ENCODE data around the gene SMIM22.

Gene SMIM22

DNA sequence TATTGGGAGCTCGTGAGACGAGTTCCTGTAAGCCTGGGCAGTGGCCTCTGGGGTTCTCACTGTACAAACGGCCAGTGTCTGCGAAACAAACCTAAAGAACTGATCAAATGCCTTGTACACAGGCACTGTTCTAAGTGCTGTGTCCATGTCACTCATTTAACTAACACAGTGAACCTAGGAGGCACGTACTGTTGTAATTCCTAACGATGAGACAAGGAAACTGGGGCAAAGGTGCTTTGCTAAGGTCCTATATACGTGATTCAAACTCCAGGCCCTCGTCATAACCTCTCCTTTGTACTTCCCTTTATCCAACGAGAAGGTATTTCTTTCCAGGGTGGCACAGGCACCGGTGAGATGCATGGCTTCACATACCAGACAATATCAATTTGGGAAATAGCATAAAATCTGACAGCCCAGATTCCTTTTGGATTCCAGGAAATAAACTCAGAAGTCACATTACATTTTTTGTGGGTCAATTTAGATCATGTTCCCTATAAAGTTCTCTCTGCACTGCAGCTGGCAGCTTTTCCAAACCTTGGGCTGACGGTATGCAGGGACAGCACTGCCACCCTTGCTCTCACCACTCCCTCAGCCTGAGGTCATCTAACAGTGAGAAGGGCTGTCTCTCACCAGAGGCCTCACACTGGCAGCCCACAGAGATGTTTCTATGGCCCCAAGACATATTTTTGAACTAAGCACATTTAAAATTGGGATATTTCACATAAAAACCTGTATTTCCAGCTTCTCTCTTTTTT lies 33.6 kb downstream of the SMIM22 start:
- DNase-seq = no peak

DNA sequence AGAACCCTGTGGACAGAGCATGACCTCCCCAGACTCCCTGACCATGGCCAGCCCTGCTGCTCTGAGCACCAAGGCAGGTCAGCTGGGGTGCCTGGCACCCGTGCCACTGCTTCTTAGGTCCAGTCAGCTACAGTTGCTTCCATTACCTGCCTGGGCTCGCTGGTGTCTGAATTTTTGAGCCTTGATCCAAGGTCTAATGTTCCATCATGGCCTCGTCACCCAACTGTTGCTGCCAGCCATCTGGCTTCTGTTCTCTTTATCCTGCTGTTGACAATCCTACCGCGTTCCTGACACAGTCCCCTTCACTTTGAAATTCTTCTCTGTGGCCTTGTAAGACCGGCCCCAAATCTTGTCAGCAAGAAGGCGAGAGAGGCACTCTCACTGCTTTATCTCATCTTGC lies 35.2 kb downstream of the SMIM22 start:
- no peak for DNase-seq

DNA sequence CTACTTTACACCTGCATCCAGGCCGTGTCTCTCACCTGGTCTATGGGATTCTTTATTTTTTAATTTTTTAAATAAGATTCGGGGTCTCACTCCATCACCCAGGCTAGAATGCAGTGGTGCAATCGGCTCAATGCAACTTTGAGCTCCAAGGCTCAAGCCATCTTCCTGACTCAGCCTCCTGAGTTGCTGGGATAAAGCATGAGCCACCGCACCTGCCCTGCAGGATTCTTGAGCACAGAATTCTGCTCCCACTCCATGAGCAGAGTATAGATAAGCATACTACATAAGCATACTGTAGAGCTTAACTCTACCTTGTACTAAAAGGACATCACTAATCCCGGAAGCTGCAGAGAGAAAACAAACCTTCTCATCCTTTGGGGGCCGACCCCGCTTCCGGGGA lies 36.4 kb downstream of the SMIM22 start:
- no peak for DNase-seq

DNA sequence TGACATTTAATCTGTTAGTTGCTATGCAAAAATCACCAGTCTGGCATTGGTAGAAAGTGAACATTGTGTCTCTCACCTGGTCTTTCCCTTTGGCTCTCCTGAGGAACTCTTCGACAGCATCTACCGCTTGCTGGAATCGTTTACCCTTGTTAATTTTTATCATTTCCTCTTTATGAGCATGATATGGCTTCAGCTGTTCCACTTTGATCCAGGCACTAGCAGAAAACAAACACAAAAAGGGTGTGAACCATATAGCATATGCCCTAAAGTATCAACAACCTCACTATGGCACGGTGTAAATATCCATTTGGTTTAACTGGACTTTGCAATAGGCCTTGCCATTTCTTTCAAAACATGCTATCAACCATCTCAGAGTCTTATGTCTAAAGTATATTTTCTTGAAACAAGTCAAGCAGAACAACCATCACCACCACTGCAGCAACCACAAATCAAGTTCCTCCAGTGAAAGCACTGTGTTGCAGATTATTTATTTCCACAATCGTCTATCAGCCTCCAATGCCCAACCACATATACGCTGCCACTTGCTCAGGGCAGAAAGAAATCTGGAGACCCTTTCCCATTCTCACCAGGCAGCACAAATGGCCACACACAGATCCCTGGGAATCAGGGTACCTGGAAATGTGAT lies 37.7 kb downstream of the SMIM22 start:
- no peak for DNase-seq

DNA sequence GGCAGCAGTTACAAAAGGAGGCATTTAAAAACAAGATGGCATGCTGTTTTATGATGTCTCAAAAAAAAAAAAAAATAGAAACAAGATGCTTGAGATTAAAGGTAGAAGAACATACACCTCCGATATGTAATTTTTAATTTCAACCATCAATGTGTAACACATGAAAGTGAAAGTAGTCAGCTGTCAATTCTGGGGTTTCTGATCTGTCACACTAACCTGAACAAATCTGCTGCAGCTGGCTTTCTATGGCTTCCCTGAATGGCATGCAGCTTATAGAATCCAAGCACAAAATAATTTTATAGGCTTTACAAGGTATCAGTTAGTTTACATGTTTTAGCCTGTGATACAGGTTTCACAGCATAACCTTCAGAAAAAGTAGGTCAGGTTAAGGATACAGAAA lies 38.4 kb downstream of the SMIM22 start:
- no peak for DNase-seq

DNA sequence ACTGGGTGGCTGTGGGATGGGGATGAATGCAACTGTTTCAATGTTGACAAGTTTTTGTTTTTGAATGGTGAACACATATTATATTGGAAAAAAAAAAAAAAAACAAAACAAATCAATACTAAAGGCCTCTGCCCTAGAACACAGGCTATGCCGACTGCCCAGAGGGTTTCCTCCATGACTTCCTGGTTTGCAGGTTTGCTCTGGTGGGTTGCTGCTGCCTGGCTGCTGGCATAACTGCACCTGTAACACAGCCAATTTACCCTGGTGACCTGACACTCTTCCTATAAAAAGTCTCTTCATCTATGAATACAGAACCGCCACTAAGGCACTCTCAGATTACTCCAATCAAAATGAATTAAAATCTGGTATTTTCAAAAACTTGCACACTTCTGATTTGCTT lies 41.6 kb downstream of the SMIM22 start:
- no peak for DNase-seq

DNA sequence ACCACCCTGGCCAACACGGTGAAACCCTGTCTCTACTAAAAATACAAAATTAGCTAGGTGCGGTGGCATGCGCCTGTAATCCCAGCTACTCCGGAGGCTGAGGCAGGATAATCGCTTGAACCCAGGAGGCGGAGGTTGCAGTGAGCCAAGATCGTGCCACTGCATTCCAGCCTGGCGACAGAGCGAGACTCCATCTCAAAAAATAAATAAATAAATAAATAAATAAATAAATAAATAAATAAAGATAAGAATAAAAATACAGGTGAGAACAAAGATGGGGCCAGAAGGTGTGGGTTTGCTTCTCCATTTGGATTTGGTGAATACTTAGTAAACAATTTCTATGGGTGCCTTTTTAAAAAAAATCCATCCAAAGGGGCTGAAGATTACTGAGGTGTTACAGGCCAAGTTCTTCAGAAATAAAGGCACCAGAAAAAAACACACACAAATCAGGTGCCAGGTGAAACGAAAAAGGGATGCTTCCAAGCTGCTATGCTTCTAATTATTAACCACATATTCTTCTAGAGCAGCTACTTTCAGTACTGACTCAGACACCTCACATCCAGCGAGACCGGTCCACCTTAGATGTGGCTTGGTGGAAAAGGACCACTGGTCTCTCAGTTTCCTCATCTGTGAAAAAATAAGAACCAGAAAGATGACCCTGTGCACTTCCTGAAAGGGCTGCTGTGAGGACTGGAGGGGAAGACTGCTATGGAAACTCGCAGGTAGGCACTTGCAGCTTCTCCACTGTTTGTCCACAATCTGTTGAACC lies 42.7 kb downstream of the SMIM22 start:
- no peak for DNase-seq

DNA sequence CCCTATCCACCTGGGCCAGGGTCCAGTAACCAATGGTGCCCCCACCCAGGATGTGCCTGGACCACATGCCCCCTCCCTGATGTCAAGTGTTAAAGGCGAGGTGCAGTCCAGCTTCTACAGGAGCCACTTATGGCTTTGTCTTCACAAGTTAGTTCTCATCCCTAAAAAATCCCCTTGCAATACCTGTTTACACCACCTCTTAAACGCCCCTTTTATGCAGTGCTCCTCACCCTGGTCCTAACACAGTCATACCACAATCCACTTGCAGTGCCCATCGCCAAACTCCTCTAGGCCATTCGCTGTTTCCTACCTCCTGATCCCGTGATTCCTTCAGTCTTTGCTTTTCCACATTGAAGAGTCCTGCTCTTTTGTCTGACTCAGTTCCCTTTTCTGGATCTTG lies 44.8 kb downstream of the SMIM22 start:
- DNase-seq = no peak

DNA sequence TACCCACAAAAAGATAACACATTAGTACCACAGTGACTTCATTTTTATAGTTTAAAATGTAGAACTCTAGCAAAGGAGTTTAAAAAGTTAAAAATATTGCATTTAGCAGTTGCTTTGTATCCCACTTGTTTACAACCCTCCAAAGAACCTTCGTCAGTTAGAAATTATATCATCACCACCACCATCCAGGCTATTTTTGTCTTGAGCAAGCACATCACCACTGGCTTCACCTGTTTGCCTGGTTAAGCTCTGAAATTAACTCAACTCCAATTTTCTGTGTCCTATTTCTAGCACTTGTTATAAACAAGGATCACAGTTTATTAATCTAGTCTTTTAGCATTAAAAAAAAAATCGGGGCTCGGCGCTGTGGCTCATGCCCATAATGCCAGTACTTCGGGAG lies 45.8 kb downstream of the SMIM22 start:
- DNase-seq = no peak
